HG02678 (cell line): Measurements from ENCODE around the gene SNTG2.
"Not testable (repeated sequence)": the region's sequence is repeated elsewhere in the genome, so short reads cannot be mapped to it uniquely, and the experiment has no call there.

Source experiments
- ATAC-seq: cut with Tn5 transposase; IDR thresholded peaks from one replicate; pipeline ENCODE4 v1.9.1; 2021; ENCODE audit warnings: mild to moderate bottlenecking, moderate library complexity; ENCODE audit not compliant: unreplicated experiment

Gene SNTG2

GRCh38 chr2:1353543-1353942 lies 402.9 kb downstream of the SNTG2 start:
- no peak for ATAC-seq

- no peak for ATAC-seq
These were observed 409.5 kb downstream of the SNTG2 start for GRCh38 chr2:1360144-1360543.

GRCh38 chr2:1360557-1361250 lies 410.1 kb downstream of the SNTG2 start:
- no peak for ATAC-seq

GRCh38 chr2:1363367-1363766 lies 412.7 kb downstream of the SNTG2 start:
- no peak for ATAC-seq

GRCh38 chr2:1366546-1367134 lies 416.0 kb downstream of the SNTG2 start:
- ATAC-seq, result no peak

GRCh38 chr2:1367601-1368000 lies 417.0 kb downstream of the SNTG2 start:
- no peak for ATAC-seq

- ATAC-seq, result no peak
These were observed 419.3 kb downstream of the SNTG2 start for GRCh38 chr2:1369905-1370304.

- no peak for ATAC-seq
These were observed 419.8 kb downstream of the SNTG2 start for GRCh38 chr2:1370461-1370860.

GRCh38 chr2:1371082-1371481 lies 420.4 kb downstream of the SNTG2 start:
- no peak for ATAC-seq

- no peak for ATAC-seq
These were observed 423.2 kb downstream of the SNTG2 start for GRCh38 chr2:1373830-1374229.

GRCh38 chr2:1374287-1374686 lies 423.6 kb downstream of the SNTG2 start:
- ATAC-seq, result no peak

GRCh38 chr2:1375794-1376193 lies 425.1 kb downstream of the SNTG2 start:
- no peak for ATAC-seq

GRCh38 chr2:1377473-1377872 lies 426.8 kb downstream of the SNTG2 start:
- no peak for ATAC-seq

GRCh38 chr2:1378456-1379150 lies 428.0 kb downstream of the SNTG2 start:
- no peak for ATAC-seq

GRCh38 chr2:1381644-1382043 lies 431.0 kb downstream of the SNTG2 start:
- no peak for ATAC-seq

GRCh38 chr2:1387954-1388725 lies 437.5 kb downstream of the SNTG2 start:
- not testable (repeated sequence) for ATAC-seq

- not testable (repeated sequence) for ATAC-seq
These were observed 439.5 kb downstream of the SNTG2 start for GRCh38 chr2:1390118-1390517.

GRCh38 chr2:1393321-1393720 lies 442.7 kb downstream of the SNTG2 start:
- no peak for ATAC-seq

GRCh38 chr2:1394709-1395408 lies 444.2 kb downstream of the SNTG2 start:
- ATAC-seq, result no peak

GRCh38 chr2:1397350-1397749 lies 446.7 kb downstream of the SNTG2 start:
- no peak for ATAC-seq

GRCh38 chr2:1398191-1398590 lies 447.5 kb downstream of the SNTG2 start:
- ATAC-seq, result no peak
